WTC11 (cell line): ENCODE data around the gene ASXL3. TPM values are rescaled to one million over a fixed set of nuclear protein-coding genes. Genes with fewer than 3 reads are reported as not detected.

Source experiments
- ATAC-seq: fragments of 200-7000 bp; cut with Tn5 transposase; 2 replicates; pipeline ENCODE4 v1.10.0; 2021; ENCODE audit warnings: mild to moderate bottlenecking, moderate library complexity
- CTCF ChIA-PET: fragments of 300-600 bp; sonication (Branson Sonifier 250); formaldehyde crosslinking; loops from one replicate; lab custom pipeline; 2021; ENCODE audit warnings: antibody characterized with exemption; lab: Charles Lee
- POLR2A ChIA-PET: fragments of 350-600 bp; sonication (Branson Sonifier 250); formaldehyde crosslinking; loops from one replicate; lab custom pipeline; 2021; ENCODE audit warnings: antibody characterized with exemption; lab: Charles Lee
- DNase-seq: peaks from one replicate; pipeline ENCODE4 v3.0.0; 2021; ENCODE audit warnings: low spot score
- H3K27ac Mint-ChIP-seq: 2 replicates; pipeline ENCODE4 v1.8.0; 2021; ENCODE audit warnings: mixed read lengths
- H3K27me3 Mint-ChIP-seq: 2 replicates; pipeline ENCODE4 v1.8.0; 2021; ENCODE audit warnings: low read depth, mild to moderate bottlenecking, moderate library complexity, mixed read lengths
- H3K36me3 Mint-ChIP-seq: 2 replicates; pipeline ENCODE4 v1.8.0; 2021; ENCODE audit warnings: mixed read lengths
- H3K4me1 Mint-ChIP-seq: 2 replicates; pipeline ENCODE4 v1.8.0; 2022; ENCODE audit warnings: mixed read lengths
- H3K4me3 Mint-ChIP-seq: 2 replicates; pipeline ENCODE4 v1.8.0; 2021; ENCODE audit warnings: mild to moderate bottlenecking, moderate library complexity, mixed read lengths
- H3K9me3 Mint-ChIP-seq: 2 replicates; pipeline ENCODE4 v1.8.0; 2021; ENCODE audit warnings: mixed read lengths
- ATF1 ChIP-seq: sonication (generic); formaldehyde crosslinking; IDR thresholded peaks from 2 replicates; pipeline ENCODE4 v1.8.1; 2023; ENCODE audit warnings: mild to moderate bottlenecking, moderate library complexity, missing genetic modification reagents
- CBFB ChIP-seq: sonication (generic); formaldehyde crosslinking; IDR thresholded peaks from 2 replicates; pipeline ENCODE4 v1.8.1; 2022; ENCODE audit warnings: mild to moderate bottlenecking, low read depth, missing genetic modification reagents
- ETV6 ChIP-seq: sonication (generic); formaldehyde crosslinking; IDR thresholded peaks from 2 replicates; pipeline ENCODE4 v1.8.1; 2022; ENCODE audit warnings: mild to moderate bottlenecking, missing genetic modification reagents
- GABPB1 ChIP-seq: sonication (generic); formaldehyde crosslinking; IDR thresholded peaks from 2 replicates; pipeline ENCODE4 v1.8.1; 2023; ENCODE audit warnings: mild to moderate bottlenecking, missing genetic modification reagents
- GRHL2 ChIP-seq: fragments of 250-450 bp; sonication (Bioruptor Pico); IDR thresholded peaks from 2 replicates; pipeline ENCODE4 v1.8.0; 2022; ENCODE audit warnings: mild to moderate bottlenecking, moderate library complexity; ENCODE audit not compliant: insufficient replicate concordance, severe bottlenecking
- IRF2 ChIP-seq: sonication (generic); formaldehyde crosslinking; IDR thresholded peaks from 2 replicates; pipeline ENCODE4 v1.8.0; 2022; ENCODE audit warnings: low read depth, missing genetic modification reagents, borderline replicate concordance
- JUN ChIP-seq: sonication (generic); formaldehyde crosslinking; IDR thresholded peaks from 2 replicates; pipeline ENCODE4 v1.8.0; 2023; ENCODE audit warnings: mild to moderate bottlenecking, missing genetic modification reagents
- NFATC4 ChIP-seq: fragments of 250-450 bp; sonication (Bioruptor Pico); IDR thresholded peaks from 2 replicates; pipeline ENCODE4 v1.9.0; 2021; ENCODE audit warnings: mild to moderate bottlenecking
- OVOL2 ChIP-seq: fragments of 250-450 bp; sonication (Bioruptor Pico); IDR thresholded peaks from 2 replicates; pipeline ENCODE4 v1.9.0; 2021; ENCODE audit warnings: mild to moderate bottlenecking, borderline replicate concordance
- RELA ChIP-seq: sonication (generic); formaldehyde crosslinking; IDR thresholded peaks from 2 replicates; pipeline ENCODE4 v1.8.1; 2022; ENCODE audit warnings: missing genetic modification reagents, mild to moderate bottlenecking, borderline replicate concordance
- SMAD4 ChIP-seq: sonication (generic); formaldehyde crosslinking; IDR thresholded peaks from 2 replicates; pipeline ENCODE4 v1.8.0; 2022; ENCODE audit warnings: mild to moderate bottlenecking, missing genetic modification reagents
- TCF7 ChIP-seq: sonication (generic); formaldehyde crosslinking; IDR thresholded peaks from 2 replicates; pipeline ENCODE4 v1.8.0; 2022; ENCODE audit warnings: mild to moderate bottlenecking, low read depth, missing genetic modification reagents, moderate library complexity
- TEAD1 ChIP-seq: sonication (generic); formaldehyde crosslinking; IDR thresholded peaks from 2 replicates; pipeline ENCODE4 v1.8.0; 2022; ENCODE audit warnings: mild to moderate bottlenecking, missing genetic modification reagents
- ZBTB21 ChIP-seq: sonication (generic); formaldehyde crosslinking; IDR thresholded peaks from 2 replicates; pipeline ENCODE4 v1.8.1; 2023; ENCODE audit warnings: mild to moderate bottlenecking, missing genetic modification reagents, borderline replicate concordance
- ZNF121 ChIP-seq: sonication (generic); formaldehyde crosslinking; IDR thresholded peaks from 2 replicates; pipeline ENCODE4 v1.8.0; 2023; ENCODE audit warnings: missing genetic modification reagents
- ZNF263 ChIP-seq: sonication (generic); formaldehyde crosslinking; IDR thresholded peaks from 2 replicates; pipeline ENCODE4 v1.8.1; 2022; ENCODE audit warnings: low read depth, mild to moderate bottlenecking, moderate library complexity, missing genetic modification reagents
- total RNA-seq: library from RNA; stranded (reverse); gene quantifications from 3 replicates; pipeline ENCODE4 v1.2.3, GENCODE V29; 2021
- TF ChIP-seq, protein P1 (sequence below): sonication (generic); formaldehyde crosslinking; IDR thresholded peaks from 2 replicates; pipeline ENCODE4 v1.8.0; 2022; ENCODE audit warnings: mild to moderate bottlenecking, missing genetic modification reagents
- TF ChIP-seq, protein P2 (sequence below): sonication (generic); formaldehyde crosslinking; IDR thresholded peaks from 2 replicates; pipeline ENCODE4 v1.8.1; 2023; ENCODE audit warnings: mild to moderate bottlenecking, missing genetic modification reagents
- TF ChIP-seq, protein P3 (sequence below): fragments of 250-450 bp; sonication (Bioruptor Pico); conservative IDR thresholded peaks from 2 replicates; pipeline ENCODE4 v1.9.0; 2021; ENCODE audit warnings: mild to moderate bottlenecking
- TF ChIP-seq, protein P4 (sequence below): sonication (generic); formaldehyde crosslinking; IDR thresholded peaks from 2 replicates; pipeline ENCODE4 v1.8.1; 2023; ENCODE audit warnings: mild to moderate bottlenecking, missing genetic modification reagents, moderate library complexity
- TF ChIP-seq, protein P5 (sequence below): sonication (generic); formaldehyde crosslinking; IDR thresholded peaks from 2 replicates; pipeline ENCODE4 v1.8.0; 2022; ENCODE audit warnings: mild to moderate bottlenecking, missing genetic modification reagents
- TF ChIP-seq, protein P6 (sequence below): sonication (generic); formaldehyde crosslinking; IDR thresholded peaks from 2 replicates; pipeline ENCODE4 v1.8.0; 2022; ENCODE audit warnings: mild to moderate bottlenecking, missing genetic modification reagents
- TF ChIP-seq, protein P7 (sequence below): sonication (generic); formaldehyde crosslinking; conservative IDR thresholded peaks from 2 replicates; pipeline ENCODE4 v1.8.1; 2022; ENCODE audit warnings: mild to moderate bottlenecking, missing genetic modification reagents
- TF ChIP-seq, protein P8 (sequence below): sonication (generic); formaldehyde crosslinking; IDR thresholded peaks from 2 replicates; pipeline ENCODE4 v1.8.1; 2023; ENCODE audit warnings: mild to moderate bottlenecking, missing genetic modification reagents

The ASXL3 gene
- total RNA-seq, 1 experiment from 2014 or later = 0.35 TPM

DNA sequence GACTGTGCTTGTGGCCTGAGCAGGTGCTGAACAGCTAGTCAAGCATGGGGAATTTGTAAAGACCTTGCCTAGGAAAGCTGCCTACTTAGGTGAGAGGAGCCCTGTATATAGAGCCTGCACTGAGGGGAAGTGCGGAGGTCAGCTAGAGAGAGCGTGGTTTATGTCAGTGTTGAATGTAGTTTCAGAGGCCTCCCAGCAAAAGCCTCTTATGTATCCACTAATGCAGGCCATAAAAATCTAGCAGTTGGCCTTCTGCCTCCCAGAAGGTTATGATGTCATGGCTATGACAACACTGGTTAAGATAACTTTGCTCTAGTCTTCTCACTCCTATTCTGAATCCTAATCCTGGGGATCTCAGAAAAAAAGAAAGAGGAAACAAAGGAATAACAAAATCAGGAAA lies 88.9 kb downstream of the ASXL3 start:
- ATAC-seq = peak; percentile 67
- H3K36me3 Mint-ChIP-seq = no peaks in the 10 kb centered on the region
- POLR2A ChIA-PET = no interaction called here
- no peaks in the 10 kb centered on the region for H3K9me3 Mint-ChIP-seq
- CTCF ChIA-PET = no interaction called here
- TF ChIP-seq ATF1 (CRISPR knock-in tag) = no peak
- TF ChIP-seq NFATC4 (CRISPR knock-in tag) = no peak
- TF ChIP-seq, protein P1, sequence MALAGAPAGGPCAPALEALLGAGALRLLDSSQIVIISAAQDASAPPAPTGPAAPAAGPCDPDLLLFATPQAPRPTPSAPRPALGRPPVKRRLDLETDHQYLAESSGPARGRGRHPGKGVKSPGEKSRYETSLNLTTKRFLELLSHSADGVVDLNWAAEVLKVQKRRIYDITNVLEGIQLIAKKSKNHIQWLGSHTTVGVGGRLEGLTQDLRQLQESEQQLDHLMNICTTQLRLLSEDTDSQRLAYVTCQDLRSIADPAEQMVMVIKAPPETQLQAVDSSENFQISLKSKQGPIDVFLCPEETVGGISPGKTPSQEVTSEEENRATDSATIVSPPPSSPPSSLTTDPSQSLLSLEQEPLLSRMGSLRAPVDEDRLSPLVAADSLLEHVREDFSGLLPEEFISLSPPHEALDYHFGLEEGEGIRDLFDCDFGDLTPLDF (CRISPR knock-in tag) = no peak
- TF ChIP-seq GRHL2 (CRISPR knock-in tag) = no peak
- TF ChIP-seq TEAD1 (CRISPR knock-in tag) = no peak
- TF ChIP-seq GABPB1 (CRISPR knock-in tag) = no peak
- TF ChIP-seq, protein P2, sequence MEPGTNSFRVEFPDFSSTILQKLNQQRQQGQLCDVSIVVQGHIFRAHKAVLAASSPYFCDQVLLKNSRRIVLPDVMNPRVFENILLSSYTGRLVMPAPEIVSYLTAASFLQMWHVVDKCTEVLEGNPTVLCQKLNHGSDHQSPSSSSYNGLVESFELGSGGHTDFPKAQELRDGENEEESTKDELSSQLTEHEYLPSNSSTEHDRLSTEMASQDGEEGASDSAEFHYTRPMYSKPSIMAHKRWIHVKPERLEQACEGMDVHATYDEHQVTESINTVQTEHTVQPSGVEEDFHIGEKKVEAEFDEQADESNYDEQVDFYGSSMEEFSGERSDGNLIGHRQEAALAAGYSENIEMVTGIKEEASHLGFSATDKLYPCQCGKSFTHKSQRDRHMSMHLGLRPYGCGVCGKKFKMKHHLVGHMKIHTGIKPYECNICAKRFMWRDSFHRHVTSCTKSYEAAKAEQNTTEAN (CRISPR knock-in tag) = no peak
- TF ChIP-seq, protein P3, sequence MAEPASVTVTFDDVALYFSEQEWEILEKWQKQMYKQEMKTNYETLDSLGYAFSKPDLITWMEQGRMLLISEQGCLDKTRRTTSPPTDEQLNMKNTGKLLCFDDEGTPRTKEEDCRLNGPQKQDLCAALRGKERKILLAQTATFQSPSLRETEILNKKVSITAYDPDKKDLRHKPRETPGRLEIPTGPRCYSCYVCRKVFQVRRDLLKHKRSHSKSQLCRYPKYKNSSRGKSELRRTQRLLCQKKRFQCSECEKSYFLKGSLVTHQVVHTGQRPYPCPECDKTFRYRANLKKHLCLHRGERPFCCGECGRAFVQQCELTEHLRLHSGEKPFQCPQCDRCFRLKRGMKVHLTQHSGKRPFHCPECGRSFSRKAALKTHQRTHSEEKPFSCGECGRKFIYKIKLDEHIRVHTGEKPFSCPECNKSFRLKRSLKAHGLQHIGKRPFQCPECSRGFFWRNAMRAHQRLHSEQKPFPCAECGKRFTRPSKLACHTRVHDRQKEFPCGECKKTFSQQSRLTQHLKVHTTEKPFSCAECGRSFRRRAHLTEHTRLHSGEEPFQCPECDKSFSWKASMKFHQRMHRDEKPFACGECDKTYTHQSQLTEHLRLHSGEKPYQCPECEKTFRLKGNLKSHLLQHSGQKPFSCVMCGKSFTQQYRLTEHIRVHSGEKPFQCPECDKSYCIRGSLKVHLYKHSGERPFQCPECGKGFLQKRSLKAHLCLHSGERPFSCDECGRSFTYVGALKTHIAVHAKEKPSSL (CRISPR knock-in tag) = no peak
- TF ChIP-seq, protein P4, sequence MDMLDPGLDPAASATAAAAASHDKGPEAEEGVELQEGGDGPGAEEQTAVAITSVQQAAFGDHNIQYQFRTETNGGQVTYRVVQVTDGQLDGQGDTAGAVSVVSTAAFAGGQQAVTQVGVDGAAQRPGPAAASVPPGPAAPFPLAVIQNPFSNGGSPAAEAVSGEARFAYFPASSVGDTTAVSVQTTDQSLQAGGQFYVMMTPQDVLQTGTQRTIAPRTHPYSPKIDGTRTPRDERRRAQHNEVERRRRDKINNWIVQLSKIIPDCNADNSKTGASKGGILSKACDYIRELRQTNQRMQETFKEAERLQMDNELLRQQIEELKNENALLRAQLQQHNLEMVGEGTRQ (CRISPR knock-in tag) = no peak
- TF ChIP-seq, protein P5, sequence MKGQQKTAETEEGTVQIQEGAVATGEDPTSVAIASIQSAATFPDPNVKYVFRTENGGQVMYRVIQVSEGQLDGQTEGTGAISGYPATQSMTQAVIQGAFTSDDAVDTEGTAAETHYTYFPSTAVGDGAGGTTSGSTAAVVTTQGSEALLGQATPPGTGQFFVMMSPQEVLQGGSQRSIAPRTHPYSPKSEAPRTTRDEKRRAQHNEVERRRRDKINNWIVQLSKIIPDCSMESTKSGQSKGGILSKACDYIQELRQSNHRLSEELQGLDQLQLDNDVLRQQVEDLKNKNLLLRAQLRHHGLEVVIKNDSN (CRISPR knock-in tag) = no peak
- TF ChIP-seq CBFB (CRISPR knock-in tag) = no peak
- TF ChIP-seq TCF7 = no peak
- no peak for TF ChIP-seq IRF2 (CRISPR knock-in tag)
- no peak for TF ChIP-seq JUN (CRISPR knock-in tag)
- TF ChIP-seq ETV6 (CRISPR knock-in tag) = no peak
- TF ChIP-seq, protein P6, sequence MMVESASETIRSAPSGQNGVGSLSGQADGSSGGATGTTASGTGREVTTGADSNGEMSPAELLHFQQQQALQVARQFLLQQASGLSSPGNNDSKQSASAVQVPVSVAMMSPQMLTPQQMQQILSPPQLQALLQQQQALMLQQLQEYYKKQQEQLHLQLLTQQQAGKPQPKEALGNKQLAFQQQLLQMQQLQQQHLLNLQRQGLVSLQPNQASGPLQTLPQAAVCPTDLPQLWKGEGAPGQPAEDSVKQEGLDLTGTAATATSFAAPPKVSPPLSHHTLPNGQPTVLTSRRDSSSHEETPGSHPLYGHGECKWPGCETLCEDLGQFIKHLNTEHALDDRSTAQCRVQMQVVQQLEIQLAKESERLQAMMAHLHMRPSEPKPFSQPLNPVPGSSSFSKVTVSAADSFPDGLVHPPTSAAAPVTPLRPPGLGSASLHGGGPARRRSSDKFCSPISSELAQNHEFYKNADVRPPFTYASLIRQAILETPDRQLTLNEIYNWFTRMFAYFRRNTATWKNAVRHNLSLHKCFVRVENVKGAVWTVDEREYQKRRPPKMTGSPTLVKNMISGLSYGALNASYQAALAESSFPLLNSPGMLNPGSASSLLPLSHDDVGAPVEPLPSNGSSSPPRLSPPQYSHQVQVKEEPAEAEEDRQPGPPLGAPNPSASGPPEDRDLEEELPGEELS (CRISPR knock-in tag) = no peak
- no peak for TF ChIP-seq ZBTB21 (CRISPR knock-in tag)
- TF ChIP-seq, all 79 proteins: peak for 0
- H3K4me1 Mint-ChIP-seq = peaks cover 19% of the 10 kb centered on the region
- no peaks in the 10 kb centered on the region for H3K27me3 Mint-ChIP-seq
- DNase-seq = no peak
- no peak overlapping the region for H3K4me3 Mint-ChIP-seq
- no peak overlapping the region for H3K27ac Mint-ChIP-seq

DNA sequence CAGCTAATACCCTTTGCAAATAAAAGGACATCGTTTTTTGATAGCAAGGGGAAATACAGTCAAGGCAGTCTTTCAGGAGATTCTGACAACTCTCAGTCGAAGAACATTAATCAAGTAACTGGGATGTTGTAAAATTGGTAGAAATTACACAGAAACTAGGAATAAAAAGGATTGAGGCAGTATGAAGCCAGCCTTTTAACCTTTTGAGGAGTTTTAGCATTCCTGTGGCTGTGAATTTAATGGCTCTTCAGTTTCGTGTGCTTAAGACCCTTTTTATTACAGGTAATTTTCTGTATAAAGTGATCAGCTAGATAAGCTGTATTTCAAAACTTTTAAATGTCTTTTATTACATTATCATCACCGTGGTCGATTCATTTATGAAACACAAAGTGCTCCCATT lies 91.6 kb downstream of the ASXL3 start:
- no peak for ATAC-seq
- no peaks in the 10 kb centered on the region for H3K9me3 Mint-ChIP-seq
- TF ChIP-seq RELA (CRISPR knock-in tag) (no peak), SMAD4 (CRISPR knock-in tag) (no peak), TCF7 (no peak), OVOL2 (no peak), ZNF121 (CRISPR knock-in tag) (no peak), ZNF263 (CRISPR knock-in tag) (no peak)
- TF ChIP-seq, protein P7, sequence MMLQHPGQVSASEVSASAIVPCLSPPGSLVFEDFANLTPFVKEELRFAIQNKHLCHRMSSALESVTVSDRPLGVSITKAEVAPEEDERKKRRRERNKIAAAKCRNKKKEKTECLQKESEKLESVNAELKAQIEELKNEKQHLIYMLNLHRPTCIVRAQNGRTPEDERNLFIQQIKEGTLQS (CRISPR knock-in tag) = no peak
- TF ChIP-seq, protein P8, sequence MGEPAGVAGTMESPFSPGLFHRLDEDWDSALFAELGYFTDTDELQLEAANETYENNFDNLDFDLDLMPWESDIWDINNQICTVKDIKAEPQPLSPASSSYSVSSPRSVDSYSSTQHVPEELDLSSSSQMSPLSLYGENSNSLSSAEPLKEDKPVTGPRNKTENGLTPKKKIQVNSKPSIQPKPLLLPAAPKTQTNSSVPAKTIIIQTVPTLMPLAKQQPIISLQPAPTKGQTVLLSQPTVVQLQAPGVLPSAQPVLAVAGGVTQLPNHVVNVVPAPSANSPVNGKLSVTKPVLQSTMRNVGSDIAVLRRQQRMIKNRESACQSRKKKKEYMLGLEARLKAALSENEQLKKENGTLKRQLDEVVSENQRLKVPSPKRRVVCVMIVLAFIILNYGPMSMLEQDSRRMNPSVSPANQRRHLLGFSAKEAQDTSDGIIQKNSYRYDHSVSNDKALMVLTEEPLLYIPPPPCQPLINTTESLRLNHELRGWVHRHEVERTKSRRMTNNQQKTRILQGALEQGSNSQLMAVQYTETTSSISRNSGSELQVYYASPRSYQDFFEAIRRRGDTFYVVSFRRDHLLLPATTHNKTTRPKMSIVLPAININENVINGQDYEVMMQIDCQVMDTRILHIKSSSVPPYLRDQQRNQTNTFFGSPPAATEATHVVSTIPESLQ (CRISPR knock-in tag) = no peak

More for the DNA sequence above, 91.6 kb downstream of the ASXL3 start:
- CTCF ChIA-PET = no interaction called here
- POLR2A ChIA-PET = no interaction called here
- no peaks in the 10 kb centered on the region for H3K27me3 Mint-ChIP-seq
- peaks cover 25% of the 10 kb centered on the region for H3K4me1 Mint-ChIP-seq
- no peaks in the 10 kb centered on the region for H3K36me3 Mint-ChIP-seq
- no peak for DNase-seq
- H3K4me3 Mint-ChIP-seq = no peak overlapping the region
- no peak overlapping the region for H3K27ac Mint-ChIP-seq
